GM21367 (cell line): Measurements from ENCODE around the gene FMNL2.

Source experiments
- ATAC-seq: cut with Tn5 transposase; IDR thresholded peaks from one replicate; pipeline ENCODE4 v1.9.1; 2021; ENCODE audit not compliant: unreplicated experiment

FMNL2 gene

GRCh38 chr2:152682663-152683062 lies 347.7 kb downstream of the FMNL2 start:
- ATAC-seq, result no peak

DNA sequence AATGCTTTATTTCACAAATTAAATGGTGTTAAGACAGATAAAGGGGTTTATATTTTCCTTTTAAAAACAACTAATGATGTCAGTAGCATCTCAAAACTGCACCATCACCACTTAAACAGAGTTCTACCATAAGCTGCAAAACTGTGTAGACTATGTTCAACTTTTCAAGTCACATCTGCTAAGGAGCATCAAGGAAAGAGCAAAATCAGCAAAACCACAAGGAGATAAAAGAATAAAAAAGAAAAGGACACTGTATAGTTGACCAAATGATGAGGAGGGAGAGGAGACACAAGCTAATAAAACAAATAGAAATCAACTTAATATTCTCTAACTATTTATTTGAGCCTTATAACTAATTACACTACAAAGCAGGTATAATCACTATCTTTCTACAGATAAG lies 348.4 kb downstream of the FMNL2 start:
- no peak for ATAC-seq

DNA sequence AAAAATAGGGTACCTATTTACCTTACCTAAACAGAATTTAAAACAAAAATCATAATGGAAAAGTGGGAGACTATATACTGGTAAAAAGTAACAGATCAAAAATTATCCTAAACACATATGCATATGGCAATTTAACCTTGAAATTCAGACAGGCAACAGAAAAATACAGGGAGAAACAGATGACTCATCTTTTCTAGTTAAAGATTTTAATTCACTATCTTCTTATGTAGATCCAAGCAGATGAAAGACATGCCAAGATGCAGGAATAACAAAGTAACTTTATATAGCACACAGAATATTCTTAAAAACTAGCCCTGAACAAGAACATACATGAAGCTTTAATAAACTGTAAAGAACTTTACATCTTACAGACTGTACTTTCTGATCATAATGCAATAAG lies 351.3 kb downstream of the FMNL2 start:
- ATAC-seq, result no peak

GRCh38 chr2:152693033-152693432 lies 358.1 kb downstream of the FMNL2 start:
- peak; percentile 68 for ATAC-seq

GRCh38 chr2:152694161-152694661 lies 359.2 kb downstream of the FMNL2 start:
- ATAC-seq, result no peak

DNA sequence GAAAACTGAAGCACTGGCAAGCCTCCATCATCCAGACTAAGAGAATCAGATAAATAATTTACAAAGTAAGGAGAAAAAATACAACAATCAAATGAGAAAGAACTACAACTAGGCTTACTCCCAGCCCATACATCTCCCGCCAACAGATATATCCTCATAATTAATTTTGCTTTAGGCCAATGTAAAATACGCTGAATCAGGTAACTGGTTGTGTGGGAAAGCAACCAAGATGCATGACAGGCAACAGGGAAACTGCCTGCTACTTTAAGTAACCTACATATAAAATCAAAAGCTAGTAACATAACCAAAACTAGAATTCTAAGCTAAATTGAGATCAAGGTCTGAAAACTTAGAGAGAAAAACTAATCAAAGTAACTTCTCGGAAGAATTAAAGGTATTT lies 360.8 kb downstream of the FMNL2 start:
- ATAC-seq, result no peak

DNA sequence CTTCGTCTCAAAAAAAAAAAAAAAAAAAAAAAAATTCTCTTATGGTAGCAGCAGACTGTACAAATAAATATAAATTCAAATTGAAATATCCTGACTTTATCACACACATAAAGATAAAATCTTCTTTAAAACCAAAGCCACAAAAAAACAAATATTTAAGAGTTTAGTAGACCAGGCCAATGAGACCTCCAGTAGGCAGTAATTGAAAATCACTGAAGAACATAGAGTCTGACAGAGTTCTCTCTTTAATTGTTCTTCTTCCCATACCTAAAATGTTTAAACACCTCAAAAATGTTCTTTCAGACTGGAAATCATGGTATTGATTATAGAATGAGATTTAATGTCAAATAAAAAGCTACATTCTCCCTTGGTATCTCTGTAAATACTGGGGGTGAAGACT lies 361.5 kb downstream of the FMNL2 start:
- ATAC-seq, result no peak
